K562 (cell line): ENCODE data around the gene EMILIN1.

ENCODE experiments used
- CBX3 ChIP-seq, 2 experiments: IDR thresholded peaks; 1 replicate in 1 of 2; 2 replicates in 1 of 2; pipeline ENCODE4 v1.6.1; 2012; ENCODE audit warnings: inconsistent platforms in 2 of 2, low read length in 2 of 2, borderline replicate concordance in 1 of 2, control low read depth in 1 of 2
- E2F5 ChIP-seq: sonication (generic); formaldehyde crosslinking; IDR thresholded peaks from 2 replicates; pipeline ENCODE4 v1.8.0; 2022; ENCODE audit warnings: mild to moderate bottlenecking, missing genetic modification reagents
- GABPB1 ChIP-seq: sonication (generic); formaldehyde crosslinking; IDR thresholded peaks from 2 replicates; pipeline ENCODE4 v1.8.0; 2022; ENCODE audit warnings: mild to moderate bottlenecking, missing genetic modification reagents
- HDAC8 ChIP-seq: fragments of 450-650 bp; IDR thresholded peaks from 2 replicates; pipeline ENCODE4 v1.6.1; 2016; ENCODE audit warnings: mild to moderate bottlenecking, missing genetic modification characterization, moderate library complexity, missing compliant biosample characterization
- HIVEP1 ChIP-seq: fragments of 250-450 bp; sonication (Bioruptor Pico); IDR thresholded peaks from 2 replicates; pipeline ENCODE4 v1.4.0; 2020; ENCODE audit warnings: mild to moderate bottlenecking
- JUND ChIP-seq, 2 experiments: IDR thresholded peaks; 2 replicates in 1 of 2; 3 replicates in 1 of 2; pipeline ENCODE4 v1.6.1; 2011; ENCODE audit warnings: borderline replicate concordance in 2 of 2, low read depth in 2 of 2, low read length in 2 of 2, improper control_type of control experiment in 1 of 2, missing biosample characterization in 1 of 2, missing genetic modification characterization in 1 of 2, missing genetic modification reagents in 1 of 2
- POLR2A ChIP-seq: fragments of 450-650 bp; conservative IDR thresholded peaks from 2 replicates; pipeline ENCODE4 v1.6.1; 2016
- SRSF3 ChIP-seq: fragments of 200-400 bp; formaldehyde crosslinking; IDR thresholded peaks from 2 replicates; pipeline ENCODE4 v1.6.1; 2016; ENCODE audit warnings: mild to moderate bottlenecking, low read length, moderate library complexity; ENCODE audit not compliant: insufficient read depth
- TEAD4 ChIP-seq, 2 experiments: sonication (generic) in 1 of 2; formaldehyde crosslinking in 1 of 2; IDR thresholded peaks; 2 replicates each; pipeline versions ENCODE4 v1.6.1 to v1.8.0; 2012 to 2022; ENCODE audit warnings: borderline replicate concordance in 1 of 2, inconsistent platforms in 1 of 2, low read length in 1 of 2, mild to moderate bottlenecking in 1 of 2, missing genetic modification reagents in 1 of 2
- TF ChIP-seq, protein P1 (sequence below): fragments of 450-650 bp; IDR thresholded peaks from one replicate; pipeline ENCODE4 v1.6.1; 2018; ENCODE audit warnings: mild to moderate bottlenecking, moderate library complexity; ENCODE audit not compliant: partially characterized antibody

- TF ChIP-seq CBX3 (IDR thresholded peaks at IDR 0.05; ENCODE audit: borderline replicate concordance in 1 of 2, low read length in 2 of 2), result no peak
- TF ChIP-seq HDAC8, result no peak
- TF ChIP-seq GABPB1 (CRISPR knock-in tag), result no peak
- TF ChIP-seq SRSF3, result no peak
- TF ChIP-seq TEAD4 (IDR thresholded peaks at IDR 0.05; ENCODE audit: low read length), result no peak
- no peak for TF ChIP-seq TEAD4 (CRISPR knock-in tag; IDR thresholded peaks at IDR 0.05; ENCODE audit: borderline replicate concordance)
- TF ChIP-seq, protein P1, sequence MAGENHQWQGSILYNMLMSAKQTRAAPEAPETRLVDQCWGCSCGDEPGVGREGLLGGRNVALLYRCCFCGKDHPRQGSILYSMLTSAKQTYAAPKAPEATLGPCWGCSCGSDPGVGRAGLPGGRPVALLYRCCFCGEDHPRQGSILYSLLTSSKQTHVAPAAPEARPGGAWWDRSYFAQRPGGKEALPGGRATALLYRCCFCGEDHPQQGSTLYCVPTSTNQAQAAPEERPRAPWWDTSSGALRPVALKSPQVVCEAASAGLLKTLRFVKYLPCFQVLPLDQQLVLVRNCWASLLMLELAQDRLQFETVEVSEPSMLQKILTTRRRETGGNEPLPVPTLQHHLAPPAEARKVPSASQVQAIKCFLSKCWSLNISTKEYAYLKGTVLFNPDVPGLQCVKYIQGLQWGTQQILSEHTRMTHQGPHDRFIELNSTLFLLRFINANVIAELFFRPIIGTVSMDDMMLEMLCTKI, result no peak
- no peak for TF ChIP-seq E2F5 (CRISPR knock-in tag)
- no peak for TF ChIP-seq HIVEP1 (CRISPR knock-in tag)
- no peak for TF ChIP-seq POLR2A
- TF ChIP-seq JUND (IDR thresholded peaks at IDR 0.05; ENCODE audit: borderline replicate concordance, low read depth, low read length), result no peak
- no peak for TF ChIP-seq JUND (tag; IDR thresholded peaks at IDR 0.05; ENCODE audit: borderline replicate concordance, low read depth, low read length)
Observed at GRCh38 chr2:27102329-27102728, 23.9 kb downstream of the EMILIN1 start.
